Tongue (tissue), 2 donors: Measurements from ENCODE around the gene ANAPC1. TPM values are rescaled to one million over a fixed set of nuclear protein-coding genes. Genes with fewer than 3 reads are reported as not detected.
A peak's percentile ranks its signal among the peaks of the same experiment; 100 is the strongest.
"Not testable (repeated sequence)": the region's sequence is repeated elsewhere in the genome, so short reads cannot be mapped to it uniquely, and the experiment has no call there.

Experiments
- DNase-seq: peaks from one replicate; pipeline ENCODE4 v3.0.0-alpha.2; 2015
- total RNA-seq: library from RNA; depleted of rRNA; stranded (reverse); fragments of >200 nt; gene quantifications from one replicate; pipeline ENCODE4 v1.2.3, GENCODE V29; 2014

Gene ANAPC1
- total RNA-seq, 1 donor from 2014 or later = 56.4 TPM

- not testable (repeated sequence) for DNase-seq
These were observed 101.8 kb downstream of the ANAPC1 start for GRCh38 chr2:111782195-111782594.

DNA sequence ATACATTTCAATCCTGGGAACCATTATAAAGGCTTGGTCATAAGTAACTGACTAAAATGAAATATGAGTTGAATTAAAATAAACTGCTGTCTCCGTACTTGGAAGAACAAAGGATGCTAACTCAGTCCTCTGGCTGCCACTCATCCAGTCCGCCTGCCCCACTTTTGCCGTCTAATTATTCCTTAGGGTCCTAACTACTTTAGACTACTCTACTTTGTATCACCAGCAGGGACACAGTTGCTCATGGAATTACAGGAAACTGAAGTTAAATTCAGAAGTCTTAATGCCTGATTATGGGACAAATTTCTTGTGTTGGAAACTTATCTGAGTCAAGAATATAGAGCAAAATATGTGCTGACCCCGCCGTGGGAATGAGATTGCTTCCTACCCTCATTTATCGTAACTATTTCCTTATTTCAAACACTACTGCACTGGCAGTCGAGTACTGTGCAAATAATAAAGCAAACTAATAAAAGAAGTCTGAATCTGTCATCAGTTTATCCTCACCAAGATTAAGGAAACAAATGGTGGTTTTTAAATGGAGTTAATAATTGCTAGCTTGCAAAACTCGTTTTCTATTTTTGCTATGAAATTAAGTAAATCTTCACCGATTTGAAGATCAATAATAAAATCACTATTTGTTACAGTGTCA lies 102.4 kb downstream of the ANAPC1 start:
- not testable (repeated sequence) for DNase-seq

GRCh38 chr2:111777155-111777554 lies 106.8 kb downstream of the ANAPC1 start:
- not testable (repeated sequence) for DNase-seq

DNA sequence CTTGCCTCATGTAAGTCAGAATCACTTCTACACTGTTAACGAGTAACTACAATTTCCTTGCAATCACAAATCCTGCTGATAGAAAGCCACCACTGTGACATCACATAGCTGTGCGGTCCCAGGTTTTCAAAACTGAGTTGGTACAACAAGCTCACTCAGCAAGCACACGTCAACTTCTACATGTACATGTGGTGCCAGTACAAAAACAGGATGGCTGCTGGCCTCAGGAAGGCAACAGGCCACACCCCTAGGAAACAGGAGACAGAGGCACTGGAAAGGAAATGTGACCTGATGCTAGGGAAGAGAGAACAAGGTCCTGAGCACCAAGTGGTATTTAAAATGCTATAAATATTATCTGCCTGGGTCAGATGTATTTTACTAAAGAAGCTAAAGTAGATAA lies 107.7 kb downstream of the ANAPC1 start:
- not testable (repeated sequence) for DNase-seq

- DNase-seq = not testable (repeated sequence)
These were observed 111.8 kb downstream of the ANAPC1 start for GRCh38 chr2:111772180-111772579.

GRCh38 chr2:111770916-111771658 lies 112.9 kb downstream of the ANAPC1 start:
- not testable (repeated sequence) for DNase-seq

- not testable (repeated sequence) for DNase-seq
These were observed 115.5 kb downstream of the ANAPC1 start for GRCh38 chr2:111768266-111769190.

DNA sequence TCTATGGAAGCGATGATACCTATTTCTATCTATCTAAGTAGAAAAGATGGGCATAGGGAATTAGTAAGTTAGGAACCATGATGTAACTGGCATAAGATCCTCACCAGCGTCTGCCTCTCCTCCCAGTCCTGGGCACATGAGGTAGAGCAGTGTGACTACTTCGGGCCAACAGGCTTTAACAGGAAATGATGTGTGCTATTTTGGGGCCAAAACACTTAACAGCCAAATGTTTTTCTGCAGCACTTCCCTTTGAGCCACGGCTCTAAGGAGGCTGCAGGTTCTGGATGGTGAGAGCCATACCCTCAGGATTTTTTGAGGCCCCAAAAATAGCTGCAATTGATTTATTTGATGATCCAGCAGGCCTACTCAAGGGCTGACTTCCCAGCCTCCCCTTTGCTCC lies 116.9 kb downstream of the ANAPC1 start:
- DNase-seq = not testable (repeated sequence)

DNA sequence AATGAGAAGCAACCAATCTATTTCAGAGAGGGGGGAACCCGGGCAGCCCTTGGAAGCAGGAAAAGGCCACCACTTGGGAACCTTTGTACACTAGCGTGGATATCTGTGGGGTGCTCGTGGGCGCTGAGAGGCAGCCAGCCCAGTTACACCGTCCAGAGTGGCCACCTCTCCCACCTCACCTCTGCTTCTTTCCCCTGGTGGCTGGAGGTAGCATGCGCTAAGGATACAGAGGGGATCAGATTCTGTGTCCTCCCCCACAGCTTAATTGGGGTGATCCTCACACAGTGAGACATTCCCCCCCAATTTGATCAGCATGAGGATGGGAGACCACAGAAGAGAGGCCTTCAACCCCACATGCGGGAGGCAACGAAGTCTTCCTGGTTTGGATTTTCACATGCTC lies 117.7 kb downstream of the ANAPC1 start:
- DNase-seq = not testable (repeated sequence)

- not testable (repeated sequence) for DNase-seq
These were observed 119.8 kb downstream of the ANAPC1 start for GRCh38 chr2:111764151-111764550.

DNA sequence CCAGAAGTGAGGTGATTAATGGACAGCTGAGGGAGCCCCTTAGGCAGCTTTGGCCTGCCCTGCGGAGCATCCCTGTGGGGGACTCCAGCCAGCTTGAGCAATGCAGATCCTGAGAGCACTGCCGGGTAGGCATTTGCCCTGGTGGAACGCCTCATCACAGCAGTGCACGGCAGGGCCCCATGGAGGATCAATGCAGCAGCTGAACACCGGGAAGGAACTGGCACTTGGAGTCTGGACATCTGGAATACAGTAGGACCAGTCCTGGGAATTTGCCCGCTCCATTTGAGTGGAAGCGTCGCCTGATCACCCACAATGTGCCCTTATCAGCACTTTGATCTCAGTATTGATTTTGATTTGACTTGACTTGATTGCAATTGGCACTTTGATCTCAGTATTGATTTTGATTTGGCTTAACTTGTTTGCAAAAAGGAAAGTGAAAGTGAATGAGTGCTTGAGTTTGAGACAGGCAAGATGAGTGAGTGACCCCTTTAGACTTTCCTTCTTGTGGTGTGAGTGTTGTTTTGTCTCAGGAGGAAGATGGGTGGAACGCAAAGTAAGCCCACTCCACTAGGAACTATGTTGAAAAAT lies 123.2 kb downstream of the ANAPC1 start:
- not testable (repeated sequence) for DNase-seq

DNA sequence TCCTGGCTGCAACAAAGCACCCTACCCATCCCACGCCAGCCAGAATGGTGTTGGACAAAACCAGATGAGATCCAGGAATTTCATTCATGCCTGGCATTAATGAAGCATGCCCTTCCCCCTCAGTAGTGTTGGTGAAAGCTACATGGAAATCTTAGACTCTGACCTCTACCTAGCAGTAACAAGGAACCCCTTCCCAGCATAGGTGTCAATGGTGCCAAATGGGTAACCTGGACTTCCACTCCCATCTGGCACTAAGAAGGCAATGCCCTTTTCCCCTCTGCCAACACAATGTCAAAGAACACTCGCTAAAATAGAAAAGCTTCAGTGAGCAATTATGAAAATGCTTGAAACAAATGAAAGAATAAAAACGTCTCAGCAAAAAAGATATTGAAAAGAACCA lies 131.5 kb downstream of the ANAPC1 start:
- DNase-seq = not testable (repeated sequence)

DNA sequence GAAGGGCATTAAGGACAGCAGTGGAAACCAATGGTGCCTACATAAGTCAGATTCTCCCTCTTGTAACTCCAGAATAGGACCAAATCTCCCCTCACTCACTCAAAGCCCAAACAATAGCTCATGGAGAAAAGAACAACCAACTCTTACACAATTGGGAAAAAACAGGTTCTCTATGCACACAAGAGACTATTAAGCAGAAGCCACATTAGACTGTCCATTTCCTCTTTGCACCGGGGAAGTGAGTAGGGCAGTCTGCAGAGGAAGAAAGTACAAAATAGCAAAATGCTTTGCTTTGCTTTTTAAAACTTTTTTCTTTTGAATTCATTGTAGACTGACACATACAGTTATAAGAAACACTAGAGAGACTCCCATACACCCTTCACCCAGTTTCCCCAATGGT lies 133.4 kb downstream of the ANAPC1 start:
- not testable (repeated sequence) for DNase-seq

GRCh38 chr2:111748429-111748828 lies 135.6 kb downstream of the ANAPC1 start:
- not testable (repeated sequence) for DNase-seq

GRCh38 chr2:111747410-111748115 lies 136.4 kb downstream of the ANAPC1 start:
- DNase-seq = not testable (repeated sequence)

DNA sequence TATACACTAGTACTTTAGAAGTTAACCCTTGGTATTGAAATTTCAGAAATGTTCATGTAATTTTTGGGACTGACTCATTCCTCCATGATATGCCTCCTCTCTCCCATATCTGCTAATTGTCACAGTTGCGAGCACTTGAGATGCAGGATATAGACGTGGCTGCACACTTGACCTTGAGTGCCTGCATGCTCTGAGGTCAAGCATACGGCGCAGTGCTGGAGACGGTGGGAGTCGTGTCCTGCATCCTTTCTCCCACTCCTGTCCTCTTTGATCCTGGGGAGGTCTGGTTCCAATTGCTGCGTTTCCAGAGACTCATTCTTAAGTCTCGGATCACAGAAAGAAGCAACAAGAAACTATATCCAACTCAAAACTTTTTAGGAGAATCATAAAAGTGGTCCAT lies 139.2 kb downstream of the ANAPC1 start:
- DNase-seq = not testable (repeated sequence)

- DNase-seq = not testable (repeated sequence)
These were observed 142.5 kb downstream of the ANAPC1 start for GRCh38 chr2:111741517-111741916.

DNA sequence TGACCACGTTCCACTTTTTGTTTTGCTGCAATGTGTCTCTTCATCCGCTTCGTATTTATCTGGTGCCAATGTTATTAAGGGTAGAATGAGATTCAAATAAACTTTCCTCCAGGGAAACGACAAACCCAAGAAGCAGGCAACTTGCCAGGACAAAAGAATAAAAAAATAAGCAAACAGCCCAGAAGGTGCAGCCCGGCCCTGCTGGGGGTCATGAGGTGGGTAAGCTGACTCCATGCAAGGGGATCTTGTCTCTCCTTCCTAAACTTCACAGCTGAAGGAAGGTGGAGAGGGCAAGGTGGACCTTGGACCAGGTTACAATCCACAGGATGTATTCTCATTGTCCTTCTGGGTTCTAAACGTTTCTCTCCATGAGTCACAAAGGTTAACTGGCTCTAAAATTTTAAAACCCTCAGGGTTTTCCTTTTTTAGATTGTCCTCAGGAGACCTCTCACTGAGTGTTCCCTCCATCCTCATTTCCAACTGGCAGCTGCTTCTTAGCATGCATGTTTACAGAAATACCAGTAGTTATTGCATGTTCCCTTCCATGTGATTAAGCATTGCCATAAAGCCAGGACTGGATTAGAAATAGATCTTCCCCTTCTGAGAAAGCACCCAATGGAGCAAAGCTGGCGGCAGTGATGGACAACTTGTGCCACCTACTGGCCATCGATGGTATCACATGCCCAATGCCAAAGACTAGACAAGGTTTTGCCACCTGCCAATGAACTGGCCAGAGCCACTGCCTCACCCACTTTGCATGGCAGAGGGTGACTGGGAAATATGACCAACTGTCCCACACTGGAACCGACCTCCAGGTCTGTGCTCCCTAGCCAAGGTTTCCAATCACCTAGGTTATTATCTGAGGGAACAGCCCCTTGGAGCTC lies 147.9 kb downstream of the ANAPC1 start:
- DNase-seq = peak; percentile 48

GRCh38 chr2:111735420-111735819 lies 148.6 kb downstream of the ANAPC1 start:
- not testable (repeated sequence) for DNase-seq

DNA sequence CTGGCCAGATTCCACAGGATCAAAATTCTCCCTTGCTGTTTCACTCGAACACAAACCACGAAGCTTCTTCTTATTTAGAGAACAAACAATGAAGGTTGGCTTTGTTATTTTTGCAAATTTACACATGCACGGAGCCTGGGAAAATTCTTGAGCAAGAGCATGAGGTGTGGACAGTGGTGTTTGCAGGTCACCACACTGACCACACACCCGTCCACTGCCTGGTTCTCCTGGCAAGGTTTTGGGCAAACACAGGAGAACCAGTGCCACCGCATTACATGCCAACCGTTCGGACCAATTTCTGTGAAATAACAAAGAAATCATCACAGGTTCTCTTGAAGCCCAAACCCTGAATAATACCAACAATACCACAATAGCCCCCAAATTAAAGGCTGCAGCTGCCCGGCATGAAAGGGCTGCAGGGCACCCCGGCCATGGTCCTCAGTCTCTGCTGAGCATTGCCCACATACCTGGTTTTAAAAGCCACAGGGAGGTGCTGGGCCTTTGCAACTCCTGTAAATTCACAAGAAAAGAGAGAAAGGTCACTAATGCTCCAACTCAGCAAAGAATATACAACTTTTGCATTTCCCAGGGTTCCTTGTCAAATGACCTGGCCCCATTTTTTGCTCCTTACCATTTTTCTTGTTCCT lies 154.1 kb downstream of the ANAPC1 start:
- not testable (repeated sequence) for DNase-seq
